Upper lobe of right lung (tissue), 1 donor: Measurements from ENCODE around the gene MS4A14. TPM values are rescaled to one million over a fixed set of nuclear protein-coding genes. Genes with fewer than 3 reads are reported as not detected.
"Not testable (repeated sequence)": the region's sequence is repeated elsewhere in the genome, so short reads cannot be mapped to it uniquely, and the experiment has no call there.

Source experiments
- ATAC-seq: fragments of 200-7000 bp; cut with Tn5 transposase; one replicate; pipeline ENCODE4 v1.9.1; 2020; ENCODE audit warnings: mild to moderate bottlenecking, moderate library complexity
- DNase-seq: peaks from one replicate; pipeline ENCODE4 v3.0.0-alpha.2; 2020
- H3K27ac ChIP-seq: fragments of 200-600 bp; one replicate; pipeline ENCODE4 v1.8.0; 2022
- H3K27me3 ChIP-seq: fragments of 200-600 bp; one replicate; pipeline ENCODE4 v1.8.0; 2022; ENCODE audit warnings: mild to moderate bottlenecking
- H3K36me3 ChIP-seq: fragments of 200-600 bp; one replicate; pipeline ENCODE4 v1.8.0; 2022
- H3K4me1 ChIP-seq: fragments of 200-600 bp; one replicate; pipeline ENCODE4 v1.8.0; 2022
- H3K4me3 ChIP-seq: fragments of 200-600 bp; one replicate; pipeline ENCODE4 v1.8.0; 2022; ENCODE audit warnings: mild to moderate bottlenecking
- H3K9me3 ChIP-seq: fragments of 200-600 bp; one replicate; pipeline ENCODE4 v1.8.0; 2022
- intact Hi-C: fragments of 100-400 bp; cut with DNase I; formaldehyde crosslinking; loops from one replicate; pipeline ENCODE4 v1.11.0; 2022
- total RNA-seq: library from RNA; stranded (reverse); fragmentation: NEBNext Ultra II Directional; extraction: Animal tissue kit (Norgen Biotek cat#: 25700); gene quantifications from one replicate; pipeline ENCODE4 v1.2.1, GENCODE V29; 2021
- TF ChIP-seq, protein P1 (sequence below): fragments of 200-600 bp; IDR thresholded peaks from one replicate; pipeline ENCODE4 v1.8.0; 2022; ENCODE audit warnings: antibody characterized with exemption
- donor health status: DM: no; HTN: yes; CAD: no; lungs with severe emphysema.

Gene MS4A14
- total RNA-seq, 1 donor from 2014 or later, result 10.3 TPM

DNA sequence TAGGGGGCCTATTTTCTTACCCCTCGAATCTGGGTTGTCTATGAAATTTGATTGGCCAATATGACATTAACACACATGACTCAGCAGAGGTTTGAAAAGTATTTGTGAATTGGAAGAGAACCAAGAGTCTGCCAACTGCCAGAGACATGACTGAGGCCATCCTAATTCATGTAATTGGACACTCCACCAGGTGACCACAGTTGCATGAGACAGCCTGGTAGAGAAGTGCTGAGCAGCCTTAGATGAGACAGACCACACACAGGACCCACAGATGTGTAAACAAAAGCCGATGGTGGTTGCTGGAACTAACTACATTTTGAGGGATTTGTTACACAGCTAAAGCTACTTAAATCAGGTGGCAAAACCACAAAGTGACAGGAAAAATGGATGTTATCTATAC is 32.3 kb downstream of the MS4A14 start:
- Histone ChIP-seq H3K27ac (no peak overlapping the region), H3K27me3 (no peaks in the 10 kb centered on the region), H3K36me3 (no peaks in the 10 kb centered on the region), H3K4me3 (no peak overlapping the region), H3K9me3 (no peaks in the 10 kb centered on the region), H3K4me1 (no peaks in the 10 kb centered on the region)
- ATAC-seq (no peak), DNase-seq (no peak)
- TF ChIP-seq, protein P1, sequence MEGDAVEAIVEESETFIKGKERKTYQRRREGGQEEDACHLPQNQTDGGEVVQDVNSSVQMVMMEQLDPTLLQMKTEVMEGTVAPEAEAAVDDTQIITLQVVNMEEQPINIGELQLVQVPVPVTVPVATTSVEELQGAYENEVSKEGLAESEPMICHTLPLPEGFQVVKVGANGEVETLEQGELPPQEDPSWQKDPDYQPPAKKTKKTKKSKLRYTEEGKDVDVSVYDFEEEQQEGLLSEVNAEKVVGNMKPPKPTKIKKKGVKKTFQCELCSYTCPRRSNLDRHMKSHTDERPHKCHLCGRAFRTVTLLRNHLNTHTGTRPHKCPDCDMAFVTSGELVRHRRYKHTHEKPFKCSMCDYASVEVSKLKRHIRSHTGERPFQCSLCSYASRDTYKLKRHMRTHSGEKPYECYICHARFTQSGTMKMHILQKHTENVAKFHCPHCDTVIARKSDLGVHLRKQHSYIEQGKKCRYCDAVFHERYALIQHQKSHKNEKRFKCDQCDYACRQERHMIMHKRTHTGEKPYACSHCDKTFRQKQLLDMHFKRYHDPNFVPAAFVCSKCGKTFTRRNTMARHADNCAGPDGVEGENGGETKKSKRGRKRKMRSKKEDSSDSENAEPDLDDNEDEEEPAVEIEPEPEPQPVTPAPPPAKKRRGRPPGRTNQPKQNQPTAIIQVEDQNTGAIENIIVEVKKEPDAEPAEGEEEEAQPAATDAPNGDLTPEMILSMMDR, result no peak
- intact Hi-C loops, result no loop called here

DNA sequence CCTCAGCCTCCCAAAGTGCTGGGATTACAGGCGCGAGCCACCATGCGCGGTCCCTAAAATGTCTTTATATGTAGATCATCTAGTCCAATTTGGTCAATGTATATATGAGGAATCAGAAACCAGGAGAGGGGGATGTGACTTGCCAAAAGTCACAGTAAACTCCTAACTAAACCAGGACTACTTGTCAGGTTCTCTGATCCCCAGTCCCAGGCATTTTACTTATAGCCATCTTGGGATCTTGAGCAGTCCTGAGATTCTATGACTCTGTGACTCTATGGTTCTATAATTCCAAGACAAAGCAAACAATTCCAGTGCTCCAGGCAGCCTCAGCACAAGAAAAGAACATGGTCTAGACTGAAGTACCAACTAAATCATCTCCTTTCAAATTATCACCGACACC is 33.0 kb downstream of the MS4A14 start, which contains the start of gene MS4A5:
TSS of gene MS4A5 (plus strand) at position 301 of the 400 bp plus-strand sequence. CDS start 103 bp downstream, outside the sequence.
- DNase-seq, result no peak
- no peak within 1 kb of the TSS for H3K4me3 ChIP-seq
- H3K4me1 ChIP-seq, result no peaks in the 10 kb centered on the region
- H3K9me3 ChIP-seq, result no peaks in the 10 kb centered on the region
- H3K27me3 ChIP-seq, result no peaks in the 10 kb centered on the region
- H3K36me3 ChIP-seq, result no peaks in the 10 kb centered on the region
- TF ChIP-seq, protein P1, result no peak
- ATAC-seq, result no peak
- H3K27ac ChIP-seq, result no peak within 1 kb of the TSS
- intact Hi-C loops, result no loop called here

DNA sequence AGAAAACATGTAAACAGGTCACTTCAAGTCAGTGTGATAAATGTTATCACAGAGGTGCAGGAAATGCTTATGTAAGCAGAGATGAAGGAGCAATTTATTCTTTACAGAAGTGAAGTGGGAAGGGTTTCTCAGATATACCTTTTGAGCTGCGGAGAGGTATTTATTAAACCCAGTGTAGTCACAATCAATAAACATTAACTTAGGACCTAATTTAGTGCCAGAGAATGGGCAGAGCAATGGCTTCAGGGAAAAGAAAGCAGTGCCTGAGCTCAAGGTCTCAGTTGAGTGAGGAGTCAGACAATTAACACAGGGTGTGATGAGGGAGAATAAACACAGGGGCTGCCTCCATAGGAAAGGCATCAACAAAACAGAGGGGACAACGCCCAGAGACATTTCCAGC is 35.0 kb downstream of the MS4A14 start:
- ATAC-seq (no peak), DNase-seq (no peak)
- no peaks in the 10 kb centered on the region for H3K9me3 ChIP-seq
- intact Hi-C loops, result no loop called here
- no peaks in the 10 kb centered on the region for H3K27me3 ChIP-seq
- no peaks in the 10 kb centered on the region for H3K36me3 ChIP-seq
- H3K4me1 ChIP-seq, result no peaks in the 10 kb centered on the region
- H3K27ac ChIP-seq, result no peak overlapping the region
- TF ChIP-seq, protein P1, result no peak
- H3K4me3 ChIP-seq, result no peak overlapping the region

DNA sequence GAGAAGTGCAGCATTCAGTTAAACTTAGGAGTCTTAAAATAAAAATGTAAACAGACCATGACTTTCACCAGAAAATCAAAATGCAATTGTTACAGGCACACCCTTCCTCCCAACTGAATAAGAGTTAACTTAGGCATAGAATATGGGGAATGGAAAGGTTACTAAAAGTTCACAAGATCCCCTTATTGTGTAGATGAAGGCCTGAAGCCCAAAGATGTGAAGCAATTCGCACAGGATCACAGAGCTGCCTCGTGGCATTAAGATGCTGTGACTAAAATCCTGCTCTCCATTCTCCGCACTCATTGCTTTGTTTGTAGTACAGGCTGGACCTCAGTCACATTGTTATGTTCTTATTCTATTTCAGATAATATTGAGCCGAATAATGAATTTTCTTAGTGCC is 37.1 kb downstream of the MS4A14 start:
- Histone ChIP-seq H3K27me3 (no peaks in the 10 kb centered on the region), H3K36me3 (no peaks in the 10 kb centered on the region), H3K9me3 (no peaks in the 10 kb centered on the region), H3K27ac (no peak overlapping the region), H3K4me3 (no peak overlapping the region), H3K4me1 (no peaks in the 10 kb centered on the region)
- TF ChIP-seq, protein P1, result no peak
- DNase-seq (no peak), ATAC-seq (no peak)
- intact Hi-C loops, result no loop called here

DNA sequence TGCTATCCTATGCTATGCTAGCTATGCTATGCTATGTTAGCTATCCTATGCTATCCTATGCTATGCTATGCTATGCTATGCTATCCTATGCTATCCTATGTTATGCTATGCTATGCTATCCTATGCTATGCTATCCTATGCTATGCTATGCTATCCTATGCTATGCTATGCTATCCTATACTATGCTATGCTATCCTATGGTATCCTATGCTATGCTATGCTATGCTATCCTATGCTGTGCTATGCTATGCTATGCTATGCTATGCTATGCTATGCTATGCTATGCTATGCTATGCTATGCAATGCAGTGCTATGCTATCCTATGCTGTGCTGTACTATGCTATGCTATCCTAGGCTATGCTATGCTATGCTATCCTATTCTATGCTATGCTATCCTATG is 50.8 kb downstream of the MS4A14 start:
- TF ChIP-seq, protein P1, result no peak
- intact Hi-C loops, result no loop called here
- no peaks in the 10 kb centered on the region for H3K36me3 ChIP-seq

DNA sequence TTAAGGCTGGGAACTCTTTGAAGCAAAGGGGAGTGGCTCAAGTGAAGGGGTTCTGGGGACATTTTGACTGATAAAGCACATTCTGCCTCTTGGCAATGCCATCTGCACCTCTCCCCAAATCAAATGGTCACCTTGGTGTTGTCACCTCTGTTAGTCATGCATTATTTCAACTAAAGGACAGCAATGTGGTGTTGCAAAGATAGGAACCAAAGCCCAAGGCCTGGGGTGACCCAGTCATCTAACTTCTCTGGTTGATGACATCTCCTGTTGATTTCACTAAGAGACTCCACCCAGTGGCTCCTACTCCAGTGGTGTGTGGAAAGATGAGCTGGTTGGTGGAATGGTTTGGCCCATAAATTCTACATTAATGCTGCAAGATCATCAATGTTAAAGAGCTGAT is 51.6 kb downstream of the MS4A14 start:
- no peaks in the 10 kb centered on the region for H3K9me3 ChIP-seq
- no peak overlapping the region for H3K4me3 ChIP-seq
- DNase-seq (no peak), ATAC-seq (no peak)
- no peaks in the 10 kb centered on the region for H3K27me3 ChIP-seq
- intact Hi-C loops, result no loop called here
- no peak overlapping the region for H3K27ac ChIP-seq
- TF ChIP-seq, protein P1, result no peak
- H3K36me3 ChIP-seq, result no peaks in the 10 kb centered on the region
- no peaks in the 10 kb centered on the region for H3K4me1 ChIP-seq

More for the DNA sequence above, 50.8 kb downstream of the MS4A14 start:
- DNase-seq, result no peak
- Histone ChIP-seq H3K27me3 (no peaks in the 10 kb centered on the region), H3K9me3 (no peaks in the 10 kb centered on the region), H3K4me3 (no peak overlapping the region), H3K27ac (no peak overlapping the region), H3K4me1 (no peaks in the 10 kb centered on the region)
- ATAC-seq, result no peak

DNA sequence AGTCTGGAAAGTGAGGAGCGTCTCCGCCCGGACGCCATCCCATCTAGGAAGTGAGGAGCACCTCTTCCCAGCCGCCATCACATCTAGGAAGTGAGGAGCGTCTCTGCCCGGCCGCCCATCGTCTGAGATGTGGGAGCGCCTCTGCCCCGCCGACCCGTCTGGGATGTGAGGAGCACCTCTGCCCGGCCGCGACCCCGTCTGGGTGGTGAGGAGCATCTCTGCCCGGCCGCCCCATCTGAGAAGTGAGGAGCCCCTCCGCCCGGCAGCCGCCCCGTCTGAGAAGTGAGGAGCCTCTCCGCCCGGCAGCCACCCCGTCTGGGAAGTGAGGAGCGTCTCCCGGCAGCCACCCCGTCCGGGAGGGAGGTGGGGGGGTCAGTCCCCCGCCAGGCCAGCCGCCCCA is 54.9 kb downstream of the MS4A14 start:
- H3K9me3 ChIP-seq, H3K36me3 ChIP-seq, H3K27ac ChIP-seq, H3K4me1 ChIP-seq, ATAC-seq, intact Hi-C loops, H3K27me3 ChIP-seq, DNase-seq, H3K4me3 ChIP-seq: not testable (repeated sequence)
